Astrocyte (in vitro differentiated cells and primary cell): ENCODE data around the gene SNAP23.

ENCODE experiments used
- CTCF ChIP-seq: IDR thresholded peaks from 2 replicates; pipeline ENCODE4 v1.5.1; 2011; ENCODE audit warnings: low read depth, mild to moderate bottlenecking, inconsistent platforms, low read length, moderate library complexity; ENCODE audit not compliant: insufficient read depth
- EZH2 ChIP-seq: IDR thresholded peaks from 2 replicates; pipeline ENCODE4 v1.6.1; 2012; ENCODE audit warnings: mild to moderate bottlenecking, low read length, inconsistent platforms; ENCODE audit not compliant: insufficient read depth

GRCh38 chr15:42499858-42500609 is 4.6 kb downstream of the SNAP23 start:
- TF ChIP-seq CTCF (no peak), EZH2 (no peak)
